ENCODE measurements around the gene ACOT13. TPM values are rescaled to one million over a fixed set of nuclear protein-coding genes. Genes with fewer than 3 reads are reported as not detected.

The ACOT13 gene
- polyA plus RNA-seq, 2 of the 4 experiments (the other 2 are of a cell fraction) = 22.9 to 87.7 TPM

GRCh38 chr6:24643920-24644319, 23.0 kb upstream of the ACOT13 start (continued):
- TF ChIP-seq ZFP36 (IDR thresholded peaks at IDR 0.05; ENCODE audit: borderline replicate concordance, partially characterized antibody) (no peak), HOXA7 (CRISPR knock-in tag; IDR thresholded peaks at IDR 0.05) (no peak), NR3C1 (IDR thresholded peaks at IDR 0.05) (no peak), FOSB (CRISPR knock-in tag; IDR thresholded peaks at IDR 0.05) (no peak), SMC3 (IDR thresholded peaks at IDR 0.05) (no peak)

GRCh38 chr6:24644377-24644776, 22.5 kb upstream of the ACOT13 start:
- 24% methylated on average over 4 of the region's 4 CpGs for WGBS (ENCODE audit: missing lambda C conversion rate)
- ChIA-PET POLR2A (no interaction called here), CTCF (interaction anchor here (1.2 kb wide), 1 partner anchor 63 kb away, joined by 3 read pairs; no protein-coding TSS in a partner anchor)

GRCh38 chr6:24646771-24647170, 20.1 kb upstream of the ACOT13 start:
- Histone ChIP-seq H3K4me3 (no peak overlapping the region), H3K4me2 (peak overlapping the region; percentile 88), H3K9me3 (no peaks in the 10 kb centered on the region), H3K27ac (peak overlapping the region; percentile 86 to 92), H3K4me1 (peaks cover 41% of the 10 kb centered on the region)
- ATAC-seq = peak; percentile 58 to 60; a peak in 5 of 6 replicates
- TF ChIP-seq FOSL2 (IDR thresholded peaks at IDR 0.05) (no peak), FOSL2 (CRISPR knock-in tag; IDR thresholded peaks at IDR 0.05) (peak; percentile 39; the same call in 1 of the 2 replicates), NPAS2 (CRISPR knock-in tag; IDR thresholded peaks at IDR 0.05; ENCODE audit: borderline replicate concordance) (no peak)
- FAIRE-seq = no peak
- DNase-seq (ENCODE audit: low read depth in 1 of 2, low spot score in 1 of 2) = peak in 1 of 2 experiments; percentile 39
- 61% methylated on average over 8 of the region's 8 CpGs for WGBS (ENCODE audit: missing lambda C conversion rate)
- POLR2A ChIA-PET = interaction anchor here (1.6 to 2.8 kb wide), 2 partner anchors 12 to 20 kb away, joined by 7 to 15 read pairs; partner anchors contain the start of genes ACOT13 and TDP2
- CTCF ChIA-PET = no interaction called here

More at GRCh38 chr6:24644377-24644776, 22.5 kb upstream of the ACOT13 start:
- no peak for FAIRE-seq
- no peak for ATAC-seq
- H3K27ac ChIP-seq = peak overlapping the region in 1 of 2 experiments; percentile 13; a peak in 1 of 6 replicates
- H3K9me3 ChIP-seq = no peaks in the 10 kb centered on the region
- H3K4me3 ChIP-seq = peak overlapping the region; percentile 81
- H3K4me1 ChIP-seq = peaks cover 32% of the 10 kb centered on the region
- no peak for DNase-seq (ENCODE audit: low read depth in 1 of 2, low spot score in 1 of 2)
- no peak for TF ChIP-seq RFX5 (IDR thresholded peaks at IDR 0.05)
- TF ChIP-seq USF2 (IDR thresholded peaks at IDR 0.05) = no peak
- no peak for TF ChIP-seq CHD2 (IDR thresholded peaks at IDR 0.05; ENCODE audit: low read length, partially characterized antibody)
- no peak for TF ChIP-seq ZC3H11A (IDR thresholded peaks at IDR 0.05)
- peak overlapping the region; percentile 88 for H3K4me2 ChIP-seq

GRCh38 chr6:24648276-24648675, 18.6 kb upstream of the ACOT13 start:
- Histone ChIP-seq H3K4me3 (no peak overlapping the region), H3K9me3 (no peaks in the 10 kb centered on the region), H3K4me2 (no peak overlapping the region), H3K4me1 (peaks cover 41% of the 10 kb centered on the region), H3K27ac (no peak overlapping the region)
- FAIRE-seq (no peak), ATAC-seq (no peak), DNase-seq (ENCODE audit: low read depth in 1 of 2, low spot score in 1 of 2) (no peak)
- WGBS (ENCODE audit: missing lambda C conversion rate) = 85% methylated on average over 5 of the region's 5 CpGs
- CTCF ChIA-PET = no interaction called here
- TF ChIP-seq CHD4 (IDR thresholded peaks at IDR 0.05; ENCODE audit: borderline replicate concordance) = no peak
- POLR2A ChIA-PET = no interaction called here

GRCh38 chr6:24649691-24650090, 17.2 kb upstream of the ACOT13 start:
- H3K4me2 ChIP-seq = no peak overlapping the region
- FAIRE-seq (no peak), ATAC-seq (no peak), DNase-seq (ENCODE audit: low read depth in 1 of 2, low spot score in 1 of 2) (no peak)
- WGBS (ENCODE audit: missing lambda C conversion rate) = 90% methylated on average over 2 of the region's 2 CpGs
- CTCF ChIA-PET = no interaction called here
- H3K27ac ChIP-seq = no peak overlapping the region
- no peaks in the 10 kb centered on the region for H3K9me3 ChIP-seq
- peaks cover 39% of the 10 kb centered on the region for H3K4me1 ChIP-seq
- no peak overlapping the region for H3K4me3 ChIP-seq
- TF ChIP-seq MAZ (IDR thresholded peaks at IDR 0.05; ENCODE audit: borderline replicate concordance, low read depth, low read length) = no peak
- no peak for TF ChIP-seq MAX (IDR thresholded peaks at IDR 0.05)
- TF ChIP-seq JUNB (IDR thresholded peaks at IDR 0.05) = no peak
- TF ChIP-seq CEBPB (IDR thresholded peaks at IDR 0.05) = no peak
- TF ChIP-seq EP300 (IDR thresholded peaks at IDR 0.05) = no peak
- TF ChIP-seq NPAS2 (CRISPR knock-in tag; IDR thresholded peaks at IDR 0.05; ENCODE audit: borderline replicate concordance) = no peak
- TF ChIP-seq USF2 (IDR thresholded peaks at IDR 0.05) = no peak
- TF ChIP-seq GATA3 (IDR thresholded peaks at IDR 0.05; ENCODE audit: borderline replicate concordance) = no peak
- TF ChIP-seq HOXB5 (CRISPR knock-in tag; IDR thresholded peaks at IDR 0.05) = no peak
- no peak for TF ChIP-seq EHF (CRISPR knock-in tag; IDR thresholded peaks at IDR 0.05)
- TF ChIP-seq SMC3 (IDR thresholded peaks at IDR 0.05) = no peak
- no peak for TF ChIP-seq RFX5 (IDR thresholded peaks at IDR 0.05)
- TF ChIP-seq ATOH8 (CRISPR knock-in tag; IDR thresholded peaks at IDR 0.05; ENCODE audit: low read depth) = no peak
- TF ChIP-seq HOXB13 (CRISPR knock-in tag; IDR thresholded peaks at IDR 0.05; ENCODE audit: low read depth) = no peak
- no peak for TF ChIP-seq PHF8 (IDR thresholded peaks at IDR 0.05; ENCODE audit: borderline replicate concordance, low read depth)
- no peak for TF ChIP-seq HEYL (CRISPR knock-in tag; IDR thresholded peaks at IDR 0.05)
- no peak for TF ChIP-seq KDM5A (IDR thresholded peaks at IDR 0.05)
- no peak for TF ChIP-seq FOXS1 (CRISPR knock-in tag; IDR thresholded peaks at IDR 0.05)
- POLR2A ChIA-PET = no interaction called here

Data from A549 (cell line).